BLaER1 (cell line): Measurements from ENCODE around the gene PIP.
"Not testable (repeated sequence)": the region's sequence is repeated elsewhere in the genome, so short reads cannot be mapped to it uniquely, and the experiment has no call there.

Experiments used
- H3K27ac ChIP-seq: shearing (Covaris generic); formaldehyde crosslinking; 2 replicates; pipeline ENCODE4 v1.8.1; 2022
- H3K27me3 ChIP-seq: shearing (Covaris generic); formaldehyde crosslinking; 2 replicates; pipeline ENCODE4 v1.8.1; 2022
- H3K36me3 ChIP-seq: shearing (Covaris generic); formaldehyde crosslinking; 2 replicates; pipeline ENCODE4 v1.8.1; 2022
- H3K4me1 ChIP-seq: shearing (Covaris generic); formaldehyde crosslinking; 2 replicates; pipeline ENCODE4 v1.8.1; 2022
- H3K4me2 ChIP-seq: shearing (Covaris generic); formaldehyde crosslinking; 2 replicates; pipeline ENCODE4 v1.8.1; 2022
- H3K4me3 ChIP-seq: shearing (Covaris generic); formaldehyde crosslinking; 2 replicates; pipeline ENCODE4 v1.8.1; 2022
- H3K9ac ChIP-seq: shearing (Covaris generic); formaldehyde crosslinking; 2 replicates; pipeline ENCODE4 v1.8.1; 2022
- H3K9me3 ChIP-seq: shearing (Covaris generic); formaldehyde crosslinking; 2 replicates; pipeline ENCODE4 v1.8.1; 2022
- H4K20me1 ChIP-seq: shearing (Covaris generic); formaldehyde crosslinking; 2 replicates; pipeline ENCODE4 v1.8.1; 2022
- Cebpa-rat ChIP-seq: shearing (Covaris generic); IDR thresholded peaks from 2 replicates; pipeline ENCODE4 v1.8.1; 2022

PIP gene, protein sequence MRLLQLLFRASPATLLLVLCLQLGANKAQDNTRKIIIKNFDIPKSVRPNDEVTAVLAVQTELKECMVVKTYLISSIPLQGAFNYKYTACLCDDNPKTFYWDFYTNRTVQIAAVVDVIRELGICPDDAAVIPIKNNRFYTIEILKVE

DNA sequence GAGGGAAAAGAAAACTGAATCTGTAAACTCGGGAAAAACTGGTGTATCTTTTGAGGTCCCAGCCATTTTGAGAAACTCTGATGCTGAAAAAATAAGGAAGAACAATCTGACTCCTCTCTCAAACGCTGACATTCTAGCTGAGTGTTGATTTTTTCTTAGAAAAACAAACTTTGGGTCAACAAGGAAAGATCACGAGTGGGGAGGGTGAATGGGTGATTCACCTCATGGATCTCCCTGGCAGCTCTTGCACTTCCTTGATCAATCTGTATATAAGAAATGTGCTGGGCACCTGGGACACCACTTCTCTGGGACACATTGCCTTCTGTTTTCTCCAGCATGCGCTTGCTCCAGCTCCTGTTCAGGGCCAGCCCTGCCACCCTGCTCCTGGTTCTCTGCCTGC, at the start of gene PIP:
Gene PIP (plus strand): TSS at position 297 of the 400 bp plus-strand sequence. CDS start 40 bp downstream, at position 337.
- TF ChIP-seq Cebpa-rat = no peak
- no peak within 1 kb of the TSS for H3K4me3 ChIP-seq
- H3K4me1 ChIP-seq = 0 out of 2 replicates have a peak, but pooled peaks cover 1% of the 10 kb centered on the region
- H4K20me1 ChIP-seq = no peaks in the 10 kb centered on the region
- no peaks in the 10 kb centered on the region for H3K36me3 ChIP-seq
- H3K4me2 ChIP-seq = no peak within 1 kb of the TSS
- H3K27me3 ChIP-seq = no peaks in the 10 kb centered on the region
- H3K27ac ChIP-seq = no peak within 1 kb of the TSS
- H3K9ac ChIP-seq = no peak within 1 kb of the TSS
- no peaks in the 10 kb centered on the region for H3K9me3 ChIP-seq

DNA sequence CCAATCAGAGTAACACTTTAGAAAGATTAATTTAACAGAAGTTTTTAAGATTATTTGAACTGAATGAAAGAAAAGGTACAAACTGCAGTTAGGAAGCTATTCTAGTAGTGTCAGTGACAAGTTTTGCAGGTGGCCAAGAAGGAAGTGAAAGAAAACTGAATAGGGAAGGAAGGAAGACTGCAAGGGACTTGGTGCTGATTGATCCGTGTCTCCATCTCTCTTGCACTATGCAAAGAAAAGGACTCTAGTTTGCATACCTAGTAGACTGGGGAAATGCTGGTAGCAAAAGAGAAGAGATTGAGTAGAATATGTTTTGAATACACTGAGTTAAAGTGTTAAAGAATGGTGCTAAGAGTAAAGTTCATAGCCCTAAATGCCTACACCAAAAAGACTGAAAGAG, 46.8 kb upstream of the PIP start:
- no peak overlapping the region for H3K9ac ChIP-seq
- no peaks in the 10 kb centered on the region for H3K36me3 ChIP-seq
- H3K4me1 ChIP-seq = peaks cover 51% of the 10 kb centered on the region
- H3K27ac ChIP-seq = peak overlapping the region; percentile 50; the same call in 1 of the 2 replicates
- peaks cover 35% of the 10 kb centered on the region for H3K9me3 ChIP-seq
- H3K4me3 ChIP-seq = no peak overlapping the region
- no peaks in the 10 kb centered on the region for H4K20me1 ChIP-seq
- peak overlapping the region; percentile 55 for H3K4me2 ChIP-seq
- TF ChIP-seq Cebpa-rat = no peak
- H3K27me3 ChIP-seq = no peaks in the 10 kb centered on the region

DNA sequence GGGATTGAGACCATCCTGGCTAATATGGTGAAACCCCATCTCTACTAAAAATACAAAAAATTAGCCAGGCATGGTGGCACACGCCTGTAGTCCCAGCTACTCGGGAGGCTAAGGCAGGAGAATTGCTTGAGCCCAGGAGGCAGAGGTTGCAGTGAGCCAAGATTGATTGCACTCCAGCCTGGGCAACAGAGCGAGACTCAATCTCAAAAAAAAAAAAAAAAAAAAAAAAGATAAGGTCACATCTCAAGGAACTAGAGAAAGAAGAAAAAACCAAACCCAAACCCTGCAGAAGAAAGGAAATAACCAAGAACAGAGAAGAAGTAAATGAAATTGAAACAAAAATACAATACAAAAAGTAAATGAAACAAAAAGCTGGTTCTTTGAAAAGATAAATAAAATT, 46.3 kb upstream of the PIP start:
- not testable (repeated sequence) for H3K9ac ChIP-seq, H3K36me3 ChIP-seq, H4K20me1 ChIP-seq, H3K4me3 ChIP-seq, H3K27ac ChIP-seq, H3K27me3 ChIP-seq
- Histone ChIP-seq H3K4me2 (peak overlapping the region; percentile 55), H3K9me3 (peaks cover 38% of the 10 kb centered on the region), H3K4me1 (peaks cover 51% of the 10 kb centered on the region)

DNA sequence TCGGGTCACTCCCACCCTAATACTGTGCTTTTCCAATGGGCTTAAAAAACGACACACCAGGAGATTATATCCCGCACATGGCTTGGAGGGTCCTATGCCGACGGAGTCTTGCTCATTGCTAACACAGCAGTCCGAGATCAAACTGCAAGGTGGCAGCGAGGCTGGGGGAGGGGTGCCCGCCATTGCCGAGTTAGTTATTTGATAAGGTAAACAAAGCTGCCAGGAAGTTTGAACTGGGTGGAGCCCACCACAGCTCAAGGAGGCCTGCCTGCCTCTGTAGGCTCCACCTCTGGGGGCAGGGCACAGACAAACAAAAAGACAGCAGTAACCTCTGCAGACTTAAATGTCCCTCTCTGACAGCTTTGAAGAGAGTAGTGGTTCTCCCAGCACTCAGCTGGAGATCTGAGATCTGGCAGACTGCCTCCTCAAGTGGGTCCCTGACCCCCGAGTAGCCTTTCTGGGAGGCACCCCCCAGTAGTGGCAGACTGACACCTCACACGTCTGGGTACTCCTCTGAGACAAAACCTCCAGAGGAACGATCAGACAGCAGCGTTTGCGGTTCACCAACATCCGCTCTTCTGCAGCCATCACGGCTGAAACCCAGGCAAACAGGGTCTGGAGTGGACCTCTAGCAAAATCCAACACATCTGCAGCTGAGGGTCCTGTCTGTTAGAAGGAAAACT, 43.2 kb upstream of the PIP start:
- not testable (repeated sequence) for H3K4me3 ChIP-seq, H3K9ac ChIP-seq, H3K27me3 ChIP-seq, H3K36me3 ChIP-seq, H4K20me1 ChIP-seq
- Histone ChIP-seq H3K9me3 (peaks cover 35% of the 10 kb centered on the region), H3K27ac (0 out of 2 replicates have a peak overlapping the region, but pooled peaks have one; percentile 6), H3K4me1 (peaks cover 50% of the 10 kb centered on the region), H3K4me2 (peak overlapping the region; percentile 59)

DNA sequence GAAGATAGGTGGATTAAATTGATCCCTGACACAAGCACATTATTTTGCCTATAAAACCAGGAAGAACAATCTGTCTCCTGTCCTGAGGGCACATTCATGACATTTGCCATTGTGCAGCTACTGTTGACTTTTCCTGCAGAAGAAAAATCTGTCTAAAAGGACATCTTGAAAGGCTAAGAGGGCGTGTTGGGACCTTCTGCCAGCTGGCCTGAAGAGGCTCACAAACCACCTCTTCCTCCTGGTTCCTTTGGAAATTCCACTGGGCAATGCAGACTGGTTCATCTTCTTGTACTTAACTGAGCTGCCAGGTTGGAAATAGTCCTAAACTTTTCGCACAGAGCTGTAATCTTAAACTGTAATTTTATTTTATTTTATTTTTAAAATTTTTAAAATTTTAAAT, 35.7 kb upstream of the PIP start:
- Histone ChIP-seq H3K9me3 (peaks cover 27% of the 10 kb centered on the region), H3K4me3 (no peak overlapping the region), H3K9ac (no peak overlapping the region), H4K20me1 (no peaks in the 10 kb centered on the region), H3K4me1 (no peaks in the 10 kb centered on the region), H3K27me3 (no peaks in the 10 kb centered on the region), H3K4me2 (no peak overlapping the region), H3K36me3 (no peaks in the 10 kb centered on the region), H3K27ac (no peak overlapping the region)
- TF ChIP-seq Cebpa-rat = no peak

DNA sequence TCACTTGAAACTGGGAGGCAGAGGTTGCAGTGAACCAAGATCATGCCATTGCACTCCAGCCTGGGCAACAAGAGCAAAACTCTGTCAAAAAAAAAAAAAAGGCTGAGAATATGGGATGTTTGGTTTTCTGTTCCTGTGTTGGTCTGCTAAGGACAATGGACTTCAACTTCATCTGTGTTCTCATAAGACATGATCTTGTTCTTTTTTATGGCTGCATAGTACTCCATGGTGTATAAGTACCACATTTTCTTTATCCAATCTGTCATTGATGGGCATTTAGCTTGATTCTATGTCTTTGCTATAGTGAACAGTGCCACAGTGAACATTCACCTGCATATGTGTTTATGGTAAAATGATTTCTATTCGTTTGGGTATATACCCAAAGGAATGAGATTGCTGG, 32.3 kb upstream of the PIP start:
- not testable (repeated sequence) for H3K36me3 ChIP-seq, H3K27ac ChIP-seq, H3K9ac ChIP-seq, H4K20me1 ChIP-seq, H3K27me3 ChIP-seq, H3K4me3 ChIP-seq, H3K4me1 ChIP-seq, H3K4me2 ChIP-seq
- H3K9me3 ChIP-seq = peaks cover 27% of the 10 kb centered on the region

DNA sequence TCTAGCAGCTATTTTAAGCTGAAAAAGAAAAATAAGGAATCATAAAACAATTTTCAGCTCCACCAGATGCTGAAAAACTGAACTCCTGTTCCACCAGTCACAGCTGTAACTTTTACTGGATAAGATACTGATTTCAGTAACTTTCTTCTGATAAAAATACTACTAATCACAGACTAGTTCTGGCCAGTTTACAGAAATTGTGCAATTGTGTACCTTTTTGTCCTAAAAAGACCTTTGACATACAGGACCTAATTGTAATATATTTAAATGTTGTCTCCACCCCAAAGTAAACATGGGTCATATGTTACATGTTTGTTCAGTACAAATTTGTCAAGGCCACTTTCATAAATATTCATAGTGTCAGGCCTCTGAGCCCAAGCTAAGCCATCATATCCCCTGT, 27.1 kb upstream of the PIP start:
- Histone ChIP-seq H4K20me1 (no peaks in the 10 kb centered on the region), H3K4me3 (no peak overlapping the region), H3K4me1 (no peaks in the 10 kb centered on the region), H3K4me2 (no peak overlapping the region), H3K27me3 (no peaks in the 10 kb centered on the region), H3K36me3 (no peaks in the 10 kb centered on the region), H3K9ac (no peak overlapping the region), H3K27ac (no peak overlapping the region), H3K9me3 (peaks cover 28% of the 10 kb centered on the region)
- TF ChIP-seq Cebpa-rat = no peak

DNA sequence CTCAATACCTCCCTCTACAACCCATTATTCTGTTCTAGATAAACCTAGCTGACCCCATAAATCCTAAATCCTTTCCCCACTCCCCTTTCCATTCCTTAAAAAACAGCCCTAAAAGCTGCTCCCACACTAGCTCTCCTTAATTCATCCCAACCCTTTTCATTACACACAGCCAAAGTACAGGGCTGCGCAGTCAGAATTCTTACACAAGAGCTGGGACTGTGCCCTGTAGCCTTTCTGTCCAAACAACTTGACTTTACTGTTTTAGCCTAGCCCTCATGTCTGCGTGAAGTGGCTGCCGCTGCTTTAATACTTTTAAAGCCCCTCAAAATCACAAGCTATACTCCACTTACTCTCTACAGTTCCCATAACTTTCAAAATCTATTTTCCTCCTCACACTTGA, 23.9 kb upstream of the PIP start:
- H3K27ac ChIP-seq, H3K4me1 ChIP-seq, H3K4me2 ChIP-seq, H3K36me3 ChIP-seq, H3K4me3 ChIP-seq, H3K27me3 ChIP-seq, H4K20me1 ChIP-seq, H3K9ac ChIP-seq: not testable (repeated sequence)
- H3K9me3 ChIP-seq = peaks cover 24% of the 10 kb centered on the region

DNA sequence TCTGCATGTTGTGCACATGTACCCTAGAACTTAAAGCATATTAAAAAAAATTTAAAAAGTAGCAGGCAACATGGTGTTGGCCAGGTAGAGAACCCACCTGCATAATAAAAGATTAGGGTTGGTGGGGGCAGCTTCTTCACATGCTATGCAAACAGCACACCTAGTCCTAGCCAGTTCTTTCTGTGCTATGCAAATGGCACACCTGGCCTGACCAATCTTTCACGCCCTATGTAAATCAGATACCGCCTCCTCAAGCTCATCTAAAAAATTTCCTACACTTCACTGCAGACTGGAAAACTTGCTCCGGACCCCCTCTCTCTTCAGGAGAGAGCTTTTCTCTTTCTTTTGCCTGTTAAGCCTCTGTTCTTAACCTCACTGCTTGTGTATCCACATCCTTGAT, 14.5 kb upstream of the PIP start:
- Histone ChIP-seq H3K27ac (no peak overlapping the region), H3K9ac (no peak overlapping the region), H3K4me3 (no peak overlapping the region), H3K9me3 (peaks cover 65% of the 10 kb centered on the region), H3K4me1 (peaks cover 12% of the 10 kb centered on the region), H4K20me1 (no peaks in the 10 kb centered on the region), H3K27me3 (no peaks in the 10 kb centered on the region), H3K36me3 (no peaks in the 10 kb centered on the region), H3K4me2 (no peak overlapping the region)
- no peak for TF ChIP-seq Cebpa-rat

DNA sequence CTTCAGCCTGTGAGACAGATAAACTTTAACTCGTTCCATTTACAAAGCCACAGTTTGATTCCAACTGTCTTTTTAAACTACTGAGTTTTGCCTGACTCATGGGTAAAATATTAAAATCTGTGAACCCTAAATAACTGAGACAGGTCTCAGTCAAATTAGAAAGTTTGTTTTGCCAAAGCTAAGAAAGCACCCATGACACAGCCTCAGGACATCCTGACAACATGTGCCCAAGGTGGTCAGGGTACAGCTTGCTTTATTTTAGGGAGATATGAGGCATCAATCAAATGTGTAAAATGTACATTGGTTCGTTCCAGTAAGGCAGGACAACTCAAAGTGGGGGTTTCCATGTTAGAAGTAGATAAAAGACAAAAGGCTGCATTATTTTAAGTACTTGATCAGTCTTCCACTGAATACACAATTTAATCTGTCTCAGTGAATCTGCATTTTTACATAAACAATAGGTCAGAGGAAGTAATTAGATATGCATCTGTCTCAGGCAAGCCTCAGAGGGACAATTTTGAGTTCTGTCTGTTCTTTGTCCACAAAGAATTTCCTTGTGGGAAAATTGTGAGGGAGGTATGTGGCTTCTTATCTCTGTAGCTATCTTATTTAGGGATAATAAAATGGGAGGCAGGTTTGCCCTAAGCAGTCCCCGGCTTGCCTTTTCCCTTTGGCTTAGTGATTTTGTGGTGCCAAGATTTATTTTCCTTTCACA, 11.0 kb upstream of the PIP start:
- peaks cover 73% of the 10 kb centered on the region for H3K9me3 ChIP-seq

DNA sequence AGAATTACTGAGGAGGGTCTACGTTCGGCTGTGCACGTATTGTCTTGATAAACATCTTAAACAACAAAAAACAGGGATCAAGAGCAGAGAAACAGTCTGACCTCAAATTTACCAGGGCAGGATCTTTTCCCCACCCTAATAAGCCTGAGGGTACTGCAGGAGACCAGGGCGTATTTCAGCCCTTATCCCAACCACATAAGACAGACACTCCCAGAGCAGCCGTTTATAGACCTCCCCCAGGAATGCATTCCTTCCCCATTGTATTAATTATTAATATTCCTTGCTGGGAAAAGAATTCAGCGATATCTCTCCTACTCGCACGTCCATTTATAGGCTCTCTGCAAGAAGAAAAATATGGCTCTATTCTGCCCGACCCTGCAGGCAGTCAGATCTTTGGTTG, 8.6 kb upstream of the PIP start:
- H3K36me3 ChIP-seq, H3K9ac ChIP-seq, H3K27me3 ChIP-seq, H3K27ac ChIP-seq, H3K4me3 ChIP-seq, H3K4me2 ChIP-seq, H4K20me1 ChIP-seq: not testable (repeated sequence)
- Histone ChIP-seq H3K9me3 (peaks cover 53% of the 10 kb centered on the region), H3K4me1 (peaks cover 16% of the 10 kb centered on the region)

More for the DNA sequence above, 11.0 kb upstream of the PIP start:
- H3K27ac ChIP-seq = no peak overlapping the region
- no peak overlapping the region for H3K4me3 ChIP-seq
- H4K20me1 ChIP-seq = no peaks in the 10 kb centered on the region
- H3K27me3 ChIP-seq = no peaks in the 10 kb centered on the region
- no peak overlapping the region for H3K9ac ChIP-seq
- peaks cover 12% of the 10 kb centered on the region for H3K4me1 ChIP-seq
- no peak overlapping the region for H3K4me2 ChIP-seq
- no peaks in the 10 kb centered on the region for H3K36me3 ChIP-seq
- TF ChIP-seq Cebpa-rat = no peak
